ENCODE data around the gene CHRNA5. TPM values are rescaled to one million over a fixed set of nuclear protein-coding genes. Genes with fewer than 3 reads are reported as not detected.
"Not testable (repeated sequence)": the region's sequence is repeated elsewhere in the genome, so short reads cannot be mapped to it uniquely, and the experiment has no call there.

The CHRNA5 gene
- total and polyA plus RNA-seq, 10 donors, result 0.11 to 2.2 (median 0.55) TPM

DNA sequence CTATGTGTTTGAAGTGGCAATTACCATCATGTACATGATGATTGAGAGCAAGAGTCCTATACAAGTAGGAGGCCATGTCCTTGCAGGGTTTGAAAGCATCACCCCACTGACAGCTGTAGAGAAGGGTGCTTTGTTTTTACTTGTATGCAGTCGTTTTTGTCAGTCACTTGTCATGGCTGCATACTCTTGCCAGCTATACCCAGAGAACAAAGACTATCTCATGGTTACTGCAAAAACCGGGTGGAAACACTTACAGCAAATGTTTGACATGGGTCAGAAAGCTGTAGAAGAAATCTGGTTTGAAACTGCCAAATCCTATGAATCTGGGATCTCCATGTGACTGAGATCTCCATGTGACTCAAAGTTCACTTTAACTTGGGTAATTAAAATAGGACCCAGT, 32.0 kb upstream of the CHRNA5 start:
- no peaks in the 10 kb centered on the region for H3K36me3 ChIP-seq
- WGBS, 5 donors, result 65 to 78% (median 73%) methylated on average over 2 of the region's 2 CpGs
- H3K4me3 ChIP-seq, result no peak overlapping the region
- intact Hi-C loops (cut with DNase I; ENCODE audit: low total_unique reads), result no loop called here
- H3K27ac ChIP-seq, result no peak overlapping the region
- H3K9me3 ChIP-seq, result no peaks in the 10 kb centered on the region
- no peaks in the 10 kb centered on the region for H3K27me3 ChIP-seq (replicated peaks in 1 of 7)
- DNase-seq, result no peak
- TF ChIP-seq, protein P1, sequence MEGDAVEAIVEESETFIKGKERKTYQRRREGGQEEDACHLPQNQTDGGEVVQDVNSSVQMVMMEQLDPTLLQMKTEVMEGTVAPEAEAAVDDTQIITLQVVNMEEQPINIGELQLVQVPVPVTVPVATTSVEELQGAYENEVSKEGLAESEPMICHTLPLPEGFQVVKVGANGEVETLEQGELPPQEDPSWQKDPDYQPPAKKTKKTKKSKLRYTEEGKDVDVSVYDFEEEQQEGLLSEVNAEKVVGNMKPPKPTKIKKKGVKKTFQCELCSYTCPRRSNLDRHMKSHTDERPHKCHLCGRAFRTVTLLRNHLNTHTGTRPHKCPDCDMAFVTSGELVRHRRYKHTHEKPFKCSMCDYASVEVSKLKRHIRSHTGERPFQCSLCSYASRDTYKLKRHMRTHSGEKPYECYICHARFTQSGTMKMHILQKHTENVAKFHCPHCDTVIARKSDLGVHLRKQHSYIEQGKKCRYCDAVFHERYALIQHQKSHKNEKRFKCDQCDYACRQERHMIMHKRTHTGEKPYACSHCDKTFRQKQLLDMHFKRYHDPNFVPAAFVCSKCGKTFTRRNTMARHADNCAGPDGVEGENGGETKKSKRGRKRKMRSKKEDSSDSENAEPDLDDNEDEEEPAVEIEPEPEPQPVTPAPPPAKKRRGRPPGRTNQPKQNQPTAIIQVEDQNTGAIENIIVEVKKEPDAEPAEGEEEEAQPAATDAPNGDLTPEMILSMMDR (IDR thresholded peaks at IDR 0.05 in 8 of 11, conservative IDR thresholded peaks at IDR 0.05 in 3 of 11), result no peak
- TF ChIP-seq POLR2AphosphoS5 (IDR thresholded peaks at IDR 0.05) (no peak), POLR2A (IDR thresholded peaks at IDR 0.05) (no peak)
- no peaks in the 10 kb centered on the region for H3K4me1 ChIP-seq

DNA sequence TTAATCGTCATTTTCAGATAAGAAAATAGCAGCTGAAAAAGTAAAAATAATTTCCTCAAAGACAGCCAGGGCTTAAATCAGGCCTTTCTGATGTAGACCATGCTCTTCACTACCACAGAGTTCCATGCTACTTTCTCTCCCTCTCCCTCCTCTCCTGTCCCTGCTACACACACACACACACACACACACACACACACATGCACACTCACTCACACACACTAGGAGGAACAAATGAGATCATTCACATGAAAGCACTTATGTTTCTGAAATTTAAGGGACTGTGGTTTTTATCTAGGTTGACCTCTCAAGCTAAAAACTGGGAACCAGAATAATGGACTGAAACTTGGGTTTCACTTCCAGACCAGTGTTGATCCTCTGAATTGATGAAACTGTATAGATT, 29.2 kb upstream of the CHRNA5 start:
- H3K27ac ChIP-seq, result no peak overlapping the region
- no peaks in the 10 kb centered on the region for H3K27me3 ChIP-seq (replicated peaks in 1 of 7)
- no peak for DNase-seq
- H3K9me3 ChIP-seq, result no peaks in the 10 kb centered on the region
- peaks cover 0 to 13% (median 7%) of the 10 kb centered on the region in 6 donors for H3K4me1 ChIP-seq
- TF ChIP-seq POLR2AphosphoS5 (IDR thresholded peaks at IDR 0.05) (no peak), POLR2A (IDR thresholded peaks at IDR 0.05) (no peak)
- TF ChIP-seq, protein P1 (IDR thresholded peaks at IDR 0.05 in 8 of 11, conservative IDR thresholded peaks at IDR 0.05 in 3 of 11), result no peak
- intact Hi-C loops (cut with DNase I; ENCODE audit: low total_unique reads), result no loop called here
- no peak overlapping the region for H3K4me3 ChIP-seq
- no peaks in the 10 kb centered on the region for H3K36me3 ChIP-seq
- WGBS, 5 donors, result 93 to 100% (median 95%) methylated on average over 1 of the region's 1 CpG

DNA sequence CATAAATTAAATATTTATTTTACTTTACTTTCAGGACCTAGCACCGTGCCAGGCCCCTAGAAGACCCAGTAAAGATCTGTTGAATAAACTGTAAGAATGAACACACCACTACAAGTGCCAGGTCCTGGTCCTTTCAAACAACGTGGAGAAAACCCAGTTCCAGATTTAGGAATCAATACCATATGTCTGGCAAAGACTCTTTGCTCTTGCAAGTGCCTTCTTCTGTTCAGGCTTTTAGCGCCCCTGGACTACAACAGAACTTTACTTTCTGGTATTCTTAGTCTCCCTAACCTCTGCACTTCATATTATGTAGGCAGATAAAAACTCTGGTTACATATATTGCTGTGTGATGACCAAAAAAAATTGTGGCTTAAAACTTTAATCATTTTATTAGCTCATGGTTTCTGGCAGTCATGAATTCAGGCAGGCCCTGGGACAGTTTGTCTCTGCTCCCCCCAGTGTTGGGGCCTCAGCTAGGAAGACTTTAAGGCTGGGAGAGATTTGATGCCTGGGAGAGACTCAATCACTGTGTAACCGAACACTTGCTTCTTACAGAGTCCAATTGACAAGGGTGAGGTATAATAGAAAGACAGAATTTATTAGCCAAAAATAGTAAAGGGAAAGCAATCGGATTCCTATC, 27.9 kb upstream of the CHRNA5 start:
- 88 to 96% (median 91%) methylated on average over 5 of the region's 5 CpGs for WGBS, 5 donors

DNA sequence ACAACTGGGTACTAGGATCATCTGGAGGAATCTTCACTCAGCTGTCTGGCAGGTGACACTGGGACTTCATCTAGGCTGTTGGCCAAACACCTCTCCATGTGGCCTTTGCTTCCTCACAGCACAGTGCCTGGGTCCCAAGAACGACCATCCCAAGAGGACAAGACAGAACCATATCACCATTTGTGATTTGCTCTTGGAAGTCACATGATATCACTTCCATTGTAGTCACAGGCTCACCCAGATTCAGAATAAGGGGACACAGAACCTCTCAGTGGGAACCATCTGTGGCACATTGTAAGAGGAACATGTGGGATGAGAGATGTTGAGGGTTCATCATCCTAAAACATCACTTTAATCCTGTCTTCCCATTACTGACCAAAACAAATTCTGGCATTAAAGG, 27.0 kb upstream of the CHRNA5 start:
- intact Hi-C loops (cut with DNase I; ENCODE audit: low total_unique reads), result no loop called here
- WGBS, 5 donors, result 67 to 96% (median 88%) methylated on average over 1 of the region's 1 CpG
- TF ChIP-seq, protein P1 (IDR thresholded peaks at IDR 0.05 in 8 of 11, conservative IDR thresholded peaks at IDR 0.05 in 3 of 11), result no peak
- TF ChIP-seq POLR2AphosphoS5 (IDR thresholded peaks at IDR 0.05) (no peak), POLR2A (IDR thresholded peaks at IDR 0.05) (no peak)
- Histone ChIP-seq H3K36me3 (peaks cover 0 to 16% (median 10%) of the 10 kb centered on the region in 6 donors), H3K9me3 (no peaks in the 10 kb centered on the region), H3K4me3 (no peak overlapping the region), H3K4me1 (peaks cover 14 to 35% (median 29%) of the 10 kb centered on the region in 6 donors), H3K27me3 (replicated peaks in 1 of 7) (no peaks in the 10 kb centered on the region), H3K27ac (no peak overlapping the region)
- DNase-seq, result no peak

More for the DNA sequence above, 27.9 kb upstream of the CHRNA5 start:
- H3K36me3 ChIP-seq, result peaks cover 0 to 7% (median 1%) of the 10 kb centered on the region in 6 donors
- DNase-seq, result no peak
- intact Hi-C loops (cut with DNase I; ENCODE audit: low total_unique reads), result no loop called here
- H3K27ac ChIP-seq, result no peak overlapping the region
- no peaks in the 10 kb centered on the region for H3K9me3 ChIP-seq
- TF ChIP-seq, protein P1 (IDR thresholded peaks at IDR 0.05 in 8 of 11, conservative IDR thresholded peaks at IDR 0.05 in 3 of 11), result no peak
- peaks cover 11 to 25% (median 20%) of the 10 kb centered on the region in 6 donors for H3K4me1 ChIP-seq
- no peak overlapping the region for H3K4me3 ChIP-seq
- no peaks in the 10 kb centered on the region for H3K27me3 ChIP-seq (replicated peaks in 1 of 7)

DNA sequence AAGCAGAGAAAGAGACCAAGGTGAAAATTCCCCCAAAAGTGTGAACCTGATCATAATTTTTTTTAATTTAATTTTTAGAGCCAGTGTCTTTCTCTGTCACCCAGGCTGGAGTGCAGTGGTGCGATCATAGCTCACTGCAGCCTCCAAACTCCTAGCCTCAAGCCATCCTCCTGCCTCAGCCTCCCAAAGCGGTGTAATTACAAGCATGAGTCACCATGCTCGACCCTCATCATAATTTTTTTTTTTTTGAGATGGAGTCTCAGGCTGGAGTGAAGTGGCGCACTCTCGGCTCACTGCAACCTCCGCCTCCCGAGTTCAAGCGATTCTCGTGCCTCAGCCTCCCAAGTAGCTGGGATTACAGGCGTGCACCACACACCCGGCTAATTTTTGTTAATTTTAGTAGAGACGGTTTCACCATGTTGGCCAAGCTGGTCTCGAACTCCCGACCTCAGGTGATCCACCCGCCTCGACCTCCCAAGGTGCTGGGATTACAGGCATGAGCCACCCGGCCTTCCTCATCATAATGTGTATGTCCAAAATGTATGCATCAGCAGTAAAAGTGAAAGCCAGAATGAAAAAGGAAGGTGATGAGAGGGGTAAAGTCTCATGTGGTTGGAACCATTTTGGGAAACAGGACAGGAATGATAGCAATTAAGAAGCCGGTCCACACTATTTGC, 25.7 kb upstream of the CHRNA5 start:
- H3K27me3 ChIP-seq (replicated peaks in 1 of 7); H3K9me3 ChIP-seq; DNase-seq; intact Hi-C loops (cut with DNase I; ENCODE audit: low total_unique reads): not testable (repeated sequence)
- H3K4me1 ChIP-seq, result peaks cover 14 to 43% (median 31%) of the 10 kb centered on the region in 6 donors
- H3K4me3 ChIP-seq, result peak overlapping the region; percentile 58 to 90 (median 80)
- peak overlapping the region; percentile 94 to 99 (median 97) for H3K27ac ChIP-seq
- 76 to 84% (median 79%) methylated on average over 18 of the region's 18 CpGs for WGBS, 5 donors
- H3K36me3 ChIP-seq, result peaks cover 0 to 29% (median 22%) of the 10 kb centered on the region in 6 donors

Data from spleen (tissue), 11 donors.